ENCODE results near the gene PTPRD. TPM values are rescaled to one million over a fixed set of nuclear protein-coding genes. Genes with fewer than 3 reads are reported as not detected.

The PTPRD gene
- total RNA-seq, 1 donor from 2014 or later = 136 TPM

- Histone ChIP-seq H3K4me1 (peaks cover 6% of the 10 kb centered on the region), H3K36me3 (no peaks in the 10 kb centered on the region), H3K27me3 (no peaks in the 10 kb centered on the region), H3K9ac (no peak overlapping the region), H3K27ac (no peak overlapping the region), H4K20me1 (ENCODE audit: low read depth) (no peaks in the 10 kb centered on the region), H3K79me2 (ENCODE audit: low read depth) (no peaks in the 10 kb centered on the region), H3K9me3 (ENCODE audit: low read depth) (no peaks in the 10 kb centered on the region), H2AFZ (replicated peaks) (no peak overlapping the region), H3K4me3 (no peak overlapping the region), H3K4me2 (no peak overlapping the region), H3F3A (ENCODE audit: low read depth) (no peaks in the 10 kb centered on the region)
- H3K27me3 Mint-ChIP-seq (ENCODE audit: insufficient read depth, low read depth) = no peaks in the 10 kb centered on the region
- no peaks in the 10 kb centered on the region for H3K9me3 Mint-ChIP-seq
- TF ChIP-seq CTCF (IDR thresholded peaks at IDR 0.05) = no peak
- TF ChIP-seq EZH2 (IDR thresholded peaks at IDR 0.05) = no peak
- no peak for TF ChIP-seq EZH2phosphoT487 (IDR thresholded peaks at IDR 0.05)
- H3K4me3 Mint-ChIP-seq = no peak overlapping the region
- no peak overlapping the region for H3K27ac Mint-ChIP-seq
- H3K4me1 Mint-ChIP-seq = peaks cover 7% of the 10 kb centered on the region
- DNase-seq (ENCODE audit: low spot score) = no peak
- no peaks in the 10 kb centered on the region for H3K36me3 Mint-ChIP-seq
Observed at GRCh38 chr9:9921805-9922204, 691.0 kb downstream of the PTPRD start.

GRCh38 chr9:9920425-9921060 is 692.3 kb downstream of the PTPRD start:
- Mint-ChIP-seq H3K27ac (no peak overlapping the region), H3K9me3 (peaks cover 3% of the 10 kb centered on the region), H3K4me3 (no peak overlapping the region), H3K36me3 (no peaks in the 10 kb centered on the region), H3K4me1 (peaks cover 7% of the 10 kb centered on the region), H3K27me3 (ENCODE audit: insufficient read depth, low read depth) (no peaks in the 10 kb centered on the region)
- H2AFZ ChIP-seq (replicated peaks) = peak overlapping the region; percentile 17
- H4K20me1 ChIP-seq (ENCODE audit: low read depth) = no peaks in the 10 kb centered on the region
- H3K4me3 ChIP-seq = no peak overlapping the region
- H3K4me1 ChIP-seq = peaks cover 6% of the 10 kb centered on the region
- no peaks in the 10 kb centered on the region for H3K36me3 ChIP-seq
- H3K4me2 ChIP-seq = no peak overlapping the region
- H3K79me2 ChIP-seq (ENCODE audit: low read depth) = no peaks in the 10 kb centered on the region
- no peaks in the 10 kb centered on the region for H3K9me3 ChIP-seq (ENCODE audit: low read depth)
- DNase-seq (ENCODE audit: low spot score) = peak; percentile 53
- H3K27ac ChIP-seq = no peak overlapping the region
- no peak for TF ChIP-seq EZH2 (IDR thresholded peaks at IDR 0.05)
- peak; percentile 66 for TF ChIP-seq CTCF (IDR thresholded peaks at IDR 0.05)
- H3K9ac ChIP-seq = no peak overlapping the region
- H3F3A ChIP-seq (ENCODE audit: low read depth) = no peaks in the 10 kb centered on the region
- no peaks in the 10 kb centered on the region for H3K27me3 ChIP-seq

GRCh38 chr9:9919174-9919775 is 693.5 kb downstream of the PTPRD start:
- H3K4me2 ChIP-seq = no peak overlapping the region
- H3F3A ChIP-seq (ENCODE audit: low read depth) = no peaks in the 10 kb centered on the region
- no peaks in the 10 kb centered on the region for H3K27me3 ChIP-seq
- H3K27ac ChIP-seq = no peak overlapping the region
- H2AFZ ChIP-seq (replicated peaks) = no peak overlapping the region
- H3K27me3 Mint-ChIP-seq (ENCODE audit: insufficient read depth, low read depth) = no peaks in the 10 kb centered on the region
- no peaks in the 10 kb centered on the region for H3K79me2 ChIP-seq (ENCODE audit: low read depth)
- no peaks in the 10 kb centered on the region for H3K36me3 Mint-ChIP-seq
- TF ChIP-seq EZH2 (IDR thresholded peaks at IDR 0.05) = no peak
- TF ChIP-seq EZH2phosphoT487 (IDR thresholded peaks at IDR 0.05) = no peak
- TF ChIP-seq CTCF (IDR thresholded peaks at IDR 0.05) = no peak
- peaks cover 6% of the 10 kb centered on the region for H3K9me3 Mint-ChIP-seq
- no peaks in the 10 kb centered on the region for H3K36me3 ChIP-seq
- H3K4me3 ChIP-seq = no peak overlapping the region
- no peaks in the 10 kb centered on the region for H4K20me1 ChIP-seq (ENCODE audit: low read depth)
- H3K27ac Mint-ChIP-seq = no peak overlapping the region
- peaks cover 7% of the 10 kb centered on the region for H3K4me1 Mint-ChIP-seq
- no peak for DNase-seq (ENCODE audit: low spot score)
- peaks cover 6% of the 10 kb centered on the region for H3K4me1 ChIP-seq
- no peak overlapping the region for H3K4me3 Mint-ChIP-seq
- H3K9ac ChIP-seq = no peak overlapping the region
- H3K9me3 ChIP-seq (ENCODE audit: low read depth) = no peaks in the 10 kb centered on the region

Data from neural progenitor cell (in vitro differentiated cells).